Gastrocnemius medialis (tissue), 4 donors: ENCODE results near the gene MCUR1. TPM values are rescaled to one million over a fixed set of nuclear protein-coding genes. Genes with fewer than 3 reads are reported as not detected.

Experiments used
- ATAC-seq, 2 donors: fragments of 150-250 bp; one replicate each; pipeline ENCODE4 v1.9.1; 2016
- DNase-seq, 2 donors: peaks; one replicate each; pipeline ENCODE4 v3.0.0-alpha.2; 2019
- H3K27ac ChIP-seq, 4 donors: fragments of 200-600 bp; sonication (generic); 1 replicate in 1 of 4; 2 replicates in 3 of 4; pipeline ENCODE4 v1.5.1; 2016 to 2018; ENCODE audit warnings: mild to moderate bottlenecking in 2 of 4, moderate library complexity in 1 of 4
- H3K27me3 ChIP-seq, 3 donors: fragments of 200-600 bp; sonication (generic) in 2 of 3; 1 replicate in 1 of 3; 2 replicates in 2 of 3; pipeline versions ENCODE4 v1.5.1 to v1.6.0; 2016 to 2019; ENCODE audit warnings: mild to moderate bottlenecking in 1 of 3, moderate library complexity in 1 of 3
- H3K36me3 ChIP-seq, 2 donors: fragments of 200-600 bp; sonication (generic) in 1 of 2; one replicate each; pipeline ENCODE4 v1.5.1; 2017 to 2018
- H3K4me1 ChIP-seq, 2 donors: fragments of 200-600 bp; sonication (generic) in 1 of 2; one replicate each; pipeline ENCODE4 v1.5.1; 2016 to 2017; ENCODE audit warnings: mild to moderate bottlenecking in 2 of 2
- H3K4me3 ChIP-seq, 4 donors: fragments of 200-600 bp; sonication (generic) in 3 of 4; 1 replicate in 1 of 4; 2 replicates in 3 of 4; pipeline ENCODE4 v1.5.1; 2016 to 2019; ENCODE audit warnings: mild to moderate bottlenecking in 2 of 4
- H3K9me3 ChIP-seq, 3 donors: fragments of 200-600 bp; sonication (generic) in 2 of 3; 1 replicate in 1 of 3; 2 replicates in 2 of 3; pipeline ENCODE4 v1.5.1; 2016 to 2019
- POLR2A ChIP-seq, 2 donors: fragments of 450-650 bp; IDR thresholded peaks; one replicate each; pipeline ENCODE4 v1.6.1; 2017; ENCODE audit warnings: antibody characterized with exemption in 2 of 2, mild to moderate bottlenecking in 2 of 2, moderate library complexity in 2 of 2
- in situ Hi-C, 4 donors: fragments of 200-750 bp; cut with MboI; loops; one replicate each; pipeline versions ENCODE4 v1.15.0 to v1.8.0; 2017; ENCODE audit warnings: low sequenced_read_pairs in 4 of 4
- intact Hi-C: fragments of 100-400 bp; cut with DNase I; formaldehyde crosslinking; loops from one replicate; pipeline ENCODE4 v1.15.1; 2023; ENCODE audit warnings: low total_unique reads
- total RNA-seq, 4 donors: library from RNA; depleted of rRNA; stranded (reverse); fragments of >200 nt; gene quantifications; one replicate each; pipeline versions ENCODE4 v1.1.0 to v1.2.3, GENCODE V29; 2016
- TF ChIP-seq, protein P1 (sequence below), 5 experiments: fragments of 450-650 bp in 3 of 5; fragments of 200-600 bp in 2 of 5; sonication (generic) in 2 of 5; IDR thresholded peaks in 4 of 5; conservative IDR thresholded peaks in 1 of 5; 1 replicate in 4 of 5; 2 replicates in 1 of 5; pipeline ENCODE4 v1.5.1; 2016 to 2019; ENCODE audit warnings: antibody characterized with exemption in 5 of 5, mild to moderate bottlenecking in 3 of 5, moderate library complexity in 3 of 5

The MCUR1 gene
- total RNA-seq, 4 donors from 2014 or later: 9.5 to 29.4 (median 18.1) TPM

DNA sequence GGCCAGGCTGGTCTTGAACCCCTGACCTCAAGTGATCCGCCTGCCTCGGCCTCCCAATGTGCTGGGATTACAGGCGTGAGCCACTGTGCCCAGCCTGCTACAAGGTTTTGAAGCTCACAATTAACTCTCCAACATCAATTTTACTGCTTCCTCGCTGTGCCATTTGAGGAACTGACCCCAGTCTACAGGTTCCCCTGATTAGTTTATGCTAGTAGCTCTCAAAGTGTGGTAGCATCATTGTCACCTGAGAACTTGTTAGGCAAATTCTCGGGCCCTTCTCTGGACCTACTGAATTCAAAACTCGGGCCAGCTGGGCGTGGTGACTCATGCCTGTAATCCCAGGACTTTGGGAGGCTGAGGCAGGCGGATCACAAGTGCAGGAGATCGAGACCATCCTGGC lies 49.4 kb downstream of the MCUR1 start:
- peaks cover 3 to 7% of the 10 kb centered on the region in 2 donors for H3K4me1 ChIP-seq
- intact Hi-C loops: no loop called here
- ATAC-seq (no peak), DNase-seq (no peak)
- no peaks in the 10 kb centered on the region for H3K9me3 ChIP-seq
- in situ Hi-C loops: loop anchor here in 2 of 4 donors (10.0 to 25.0 kb wide), 2 partner anchors 128 to 150 kb away; partner anchors contain the start of gene NOL7 (in 1 of the 2)
- H3K27me3 ChIP-seq: no peaks in the 10 kb centered on the region
- H3K4me3 ChIP-seq: no peak overlapping the region
- no peaks in the 10 kb centered on the region for H3K36me3 ChIP-seq
- no peak overlapping the region for H3K27ac ChIP-seq
- TF ChIP-seq, protein P1, sequence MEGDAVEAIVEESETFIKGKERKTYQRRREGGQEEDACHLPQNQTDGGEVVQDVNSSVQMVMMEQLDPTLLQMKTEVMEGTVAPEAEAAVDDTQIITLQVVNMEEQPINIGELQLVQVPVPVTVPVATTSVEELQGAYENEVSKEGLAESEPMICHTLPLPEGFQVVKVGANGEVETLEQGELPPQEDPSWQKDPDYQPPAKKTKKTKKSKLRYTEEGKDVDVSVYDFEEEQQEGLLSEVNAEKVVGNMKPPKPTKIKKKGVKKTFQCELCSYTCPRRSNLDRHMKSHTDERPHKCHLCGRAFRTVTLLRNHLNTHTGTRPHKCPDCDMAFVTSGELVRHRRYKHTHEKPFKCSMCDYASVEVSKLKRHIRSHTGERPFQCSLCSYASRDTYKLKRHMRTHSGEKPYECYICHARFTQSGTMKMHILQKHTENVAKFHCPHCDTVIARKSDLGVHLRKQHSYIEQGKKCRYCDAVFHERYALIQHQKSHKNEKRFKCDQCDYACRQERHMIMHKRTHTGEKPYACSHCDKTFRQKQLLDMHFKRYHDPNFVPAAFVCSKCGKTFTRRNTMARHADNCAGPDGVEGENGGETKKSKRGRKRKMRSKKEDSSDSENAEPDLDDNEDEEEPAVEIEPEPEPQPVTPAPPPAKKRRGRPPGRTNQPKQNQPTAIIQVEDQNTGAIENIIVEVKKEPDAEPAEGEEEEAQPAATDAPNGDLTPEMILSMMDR (IDR thresholded peaks at IDR 0.05 in 4 of 5, conservative IDR thresholded peaks at IDR 0.05 in 1 of 5): no peak
- no peak for TF ChIP-seq POLR2A (IDR thresholded peaks at IDR 0.05)

DNA sequence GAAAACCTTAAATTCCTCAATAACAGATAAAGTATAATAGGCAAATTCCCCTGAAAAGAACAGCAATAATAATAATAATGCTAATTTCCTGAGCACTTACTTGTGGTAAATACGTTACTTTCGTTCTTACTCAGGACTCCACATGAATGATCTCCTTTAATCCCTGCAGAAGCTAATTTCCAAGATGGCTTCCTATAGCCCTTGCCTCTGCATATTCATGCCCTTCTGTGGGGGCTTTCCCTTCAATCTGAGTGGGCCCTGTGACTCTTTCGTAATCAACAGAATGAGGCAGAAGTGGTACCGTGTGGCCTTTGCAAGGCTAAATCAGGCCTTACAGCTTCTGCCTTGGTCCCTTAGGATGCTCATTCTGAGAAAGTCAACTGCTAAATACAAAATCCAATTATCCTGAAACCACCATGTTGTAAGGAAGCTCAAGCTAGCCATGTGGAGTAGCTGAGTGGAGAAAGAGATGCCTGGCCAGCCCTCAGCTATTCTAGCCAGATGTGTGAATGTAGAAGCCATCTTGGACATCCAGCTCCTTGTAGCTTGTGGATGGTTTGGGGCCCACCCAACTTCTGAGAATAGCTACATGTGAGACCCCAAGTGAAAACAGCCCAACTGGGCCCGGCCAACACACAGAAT lies 50.5 kb downstream of the MCUR1 start:
- H3K36me3 ChIP-seq: no peaks in the 10 kb centered on the region
- peaks cover 3 to 7% of the 10 kb centered on the region in 2 donors for H3K4me1 ChIP-seq
- H3K4me3 ChIP-seq: no peak overlapping the region
- DNase-seq (no peak), ATAC-seq (no peak)
- TF ChIP-seq POLR2A (IDR thresholded peaks at IDR 0.05): no peak
- TF ChIP-seq, protein P1 (IDR thresholded peaks at IDR 0.05 in 4 of 5, conservative IDR thresholded peaks at IDR 0.05 in 1 of 5): no peak
- no peaks in the 10 kb centered on the region for H3K27me3 ChIP-seq
- H3K27ac ChIP-seq: no peak overlapping the region
- intact Hi-C loops: no loop called here
- H3K9me3 ChIP-seq: no peaks in the 10 kb centered on the region
- in situ Hi-C loops: loop anchor here in 2 of 4 donors (10.0 to 25.0 kb wide), 2 partner anchors 127 to 149 kb away; partner anchors contain the start of gene NOL7 (in 1 of the 2)

DNA sequence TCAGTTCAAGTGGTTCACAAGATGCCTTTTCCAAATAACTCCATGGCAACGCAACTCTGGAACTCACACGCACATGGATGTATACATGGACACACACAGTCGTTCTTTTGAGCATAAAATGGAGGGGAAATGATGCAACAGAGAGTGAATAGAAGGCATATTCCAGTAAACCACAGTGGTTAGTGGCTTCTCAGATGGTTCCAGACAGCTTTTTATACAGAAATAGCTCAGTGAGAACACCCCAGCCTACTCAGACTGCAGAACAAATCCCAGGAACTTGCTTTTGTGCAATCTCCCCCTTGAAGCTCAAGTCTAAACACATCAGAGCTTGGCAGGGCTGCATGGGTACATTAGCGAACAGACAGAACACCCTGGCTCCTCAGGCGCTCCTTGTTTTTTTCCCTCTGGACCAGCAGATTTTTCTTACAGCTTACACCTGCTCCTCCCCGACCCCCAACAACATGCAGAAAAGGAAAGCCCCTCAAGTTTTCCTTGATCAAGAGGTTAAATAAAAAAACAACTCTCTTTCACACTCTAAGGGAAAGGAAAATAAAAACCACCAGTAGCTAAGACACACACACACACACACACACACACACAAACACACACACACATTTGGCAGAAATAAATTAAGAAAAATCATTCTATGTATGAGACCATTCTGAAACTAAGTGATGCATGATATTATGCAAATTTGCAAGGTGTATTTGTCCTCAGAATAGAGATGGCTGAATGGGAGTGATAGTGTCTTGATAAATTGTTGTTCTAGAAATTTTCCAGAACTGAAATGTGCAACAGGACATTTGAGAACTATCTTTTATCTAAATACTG lies 51.5 kb downstream of the MCUR1 start:
- peak in 1 of 2 donors; percentile 56 for DNase-seq
- H3K9me3 ChIP-seq: no peaks in the 10 kb centered on the region
- no peak overlapping the region for H3K4me3 ChIP-seq
- peaks cover 3 to 7% of the 10 kb centered on the region in 2 donors for H3K4me1 ChIP-seq
- intact Hi-C loops: no loop called here
- no peaks in the 10 kb centered on the region for H3K27me3 ChIP-seq
- H3K36me3 ChIP-seq: no peaks in the 10 kb centered on the region
- in situ Hi-C loops: loop anchor here in 2 of 4 donors (10.0 to 25.0 kb wide), 2 partner anchors 126 to 148 kb away; partner anchors contain the start of gene NOL7 (in 1 of the 2)
- H3K27ac ChIP-seq: no peak overlapping the region
- peak in 1 of 2 donors; percentile 63 for ATAC-seq
- no peak for TF ChIP-seq POLR2A (IDR thresholded peaks at IDR 0.05)
- TF ChIP-seq, protein P1 (IDR thresholded peaks at IDR 0.05 in 4 of 5, conservative IDR thresholded peaks at IDR 0.05 in 1 of 5): no peak

DNA sequence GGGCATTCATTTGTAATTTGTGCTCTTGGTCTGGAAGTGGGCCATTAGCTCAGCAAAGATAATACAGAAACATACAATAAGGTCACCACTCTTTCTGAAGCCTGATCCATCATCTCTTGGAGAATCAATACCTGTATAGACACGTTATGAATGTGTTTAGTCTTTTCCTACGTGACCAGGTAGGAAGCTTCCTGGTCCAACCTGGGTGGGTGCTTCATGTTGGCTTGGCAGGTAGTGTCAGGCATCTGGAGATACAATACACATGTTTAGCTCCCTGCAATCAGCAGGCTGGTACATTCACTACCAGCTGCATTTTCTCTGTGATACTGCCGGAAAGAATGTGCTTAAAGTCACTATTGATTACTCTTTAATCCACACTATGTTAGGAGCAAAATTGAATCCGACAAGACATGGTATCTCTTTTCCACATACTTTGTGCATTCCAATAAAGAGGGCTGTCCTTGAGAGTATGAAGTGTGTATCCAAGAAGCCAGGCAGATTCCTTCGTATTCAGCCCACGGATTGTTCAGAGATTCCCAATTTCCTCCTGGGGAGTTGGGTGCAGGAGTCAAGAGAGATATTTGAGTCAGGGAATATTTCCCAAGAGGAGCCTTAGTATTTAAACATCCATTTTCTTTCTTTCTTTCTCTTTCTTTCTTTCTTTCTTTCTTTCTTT lies 52.9 kb downstream of the MCUR1 start:
- DNase-seq: no peak
- no peak for ATAC-seq
- Histone ChIP-seq H3K9me3 (no peaks in the 10 kb centered on the region), H3K4me3 (no peak overlapping the region), H3K27ac (peak overlapping the region in 2 of 4 donors; percentile 18 to 27), H3K36me3 (no peaks in the 10 kb centered on the region), H3K4me1 (no peaks in the 10 kb centered on the region), H3K27me3 (no peaks in the 10 kb centered on the region)
- no peak for TF ChIP-seq POLR2A (IDR thresholded peaks at IDR 0.05)
- TF ChIP-seq, protein P1 (IDR thresholded peaks at IDR 0.05 in 4 of 5, conservative IDR thresholded peaks at IDR 0.05 in 1 of 5): no peak
- in situ Hi-C loops: loop anchor here in 2 of 4 donors (10.0 to 25.0 kb wide), 2 partner anchors 124 to 147 kb away; partner anchors contain the start of gene NOL7 (in 1 of the 2)
- intact Hi-C loops: no loop called here
